Mesothelial cell of epicardium (in vitro differentiated cells): ENCODE measurements around the gene MAP7D3. TPM values are rescaled to one million over a fixed set of nuclear protein-coding genes. Genes with fewer than 3 reads are reported as not detected.
"Not testable (repeated sequence)": the region's sequence is repeated elsewhere in the genome, so short reads cannot be mapped to it uniquely, and the experiment has no call there.

Experiments used
- DNase-seq, 2 experiments: peaks; one replicate each; pipeline ENCODE4 v3.0.0; 2021; ENCODE audit warnings: low spot score in 2 of 2; ENCODE audit not compliant: unreplicated experiment in 2 of 2
- H3K27ac Mint-ChIP-seq: 2 replicates; pipeline ENCODE4 v1.8.0; 2021; ENCODE audit warnings: mixed read lengths
- H3K27me3 Mint-ChIP-seq: 2 replicates; pipeline ENCODE4 v1.8.0; 2021; ENCODE audit warnings: low read depth, mixed read lengths
- H3K36me3 Mint-ChIP-seq: 2 replicates; pipeline ENCODE4 v1.8.0; 2021; ENCODE audit warnings: mixed read lengths
- H3K4me1 Mint-ChIP-seq: 2 replicates; pipeline ENCODE4 v1.8.0; 2021; ENCODE audit warnings: mixed read lengths
- H3K4me3 Mint-ChIP-seq: 2 replicates; pipeline ENCODE4 v1.8.0; 2021; ENCODE audit warnings: mild to moderate bottlenecking, moderate library complexity, mixed read lengths
- H3K9me3 Mint-ChIP-seq: 2 replicates; pipeline ENCODE4 v1.8.0; 2021; ENCODE audit warnings: mixed read lengths
- total RNA-seq: library from RNA; stranded (reverse); gene quantifications from 3 replicates; pipeline ENCODE4 v1.2.1, GENCODE V29; 2021
- TF ChIP-seq, protein P1 (sequence below): fragments of 200-600 bp; sonication (generic); IDR thresholded peaks from one replicate; pipeline ENCODE4 v1.5.0; 2021; ENCODE audit warnings: antibody characterized with exemption; ENCODE audit not compliant: unreplicated experiment

MAP7D3 gene
- total RNA-seq, 1 donor from 2014 or later: 10.4 TPM

DNA sequence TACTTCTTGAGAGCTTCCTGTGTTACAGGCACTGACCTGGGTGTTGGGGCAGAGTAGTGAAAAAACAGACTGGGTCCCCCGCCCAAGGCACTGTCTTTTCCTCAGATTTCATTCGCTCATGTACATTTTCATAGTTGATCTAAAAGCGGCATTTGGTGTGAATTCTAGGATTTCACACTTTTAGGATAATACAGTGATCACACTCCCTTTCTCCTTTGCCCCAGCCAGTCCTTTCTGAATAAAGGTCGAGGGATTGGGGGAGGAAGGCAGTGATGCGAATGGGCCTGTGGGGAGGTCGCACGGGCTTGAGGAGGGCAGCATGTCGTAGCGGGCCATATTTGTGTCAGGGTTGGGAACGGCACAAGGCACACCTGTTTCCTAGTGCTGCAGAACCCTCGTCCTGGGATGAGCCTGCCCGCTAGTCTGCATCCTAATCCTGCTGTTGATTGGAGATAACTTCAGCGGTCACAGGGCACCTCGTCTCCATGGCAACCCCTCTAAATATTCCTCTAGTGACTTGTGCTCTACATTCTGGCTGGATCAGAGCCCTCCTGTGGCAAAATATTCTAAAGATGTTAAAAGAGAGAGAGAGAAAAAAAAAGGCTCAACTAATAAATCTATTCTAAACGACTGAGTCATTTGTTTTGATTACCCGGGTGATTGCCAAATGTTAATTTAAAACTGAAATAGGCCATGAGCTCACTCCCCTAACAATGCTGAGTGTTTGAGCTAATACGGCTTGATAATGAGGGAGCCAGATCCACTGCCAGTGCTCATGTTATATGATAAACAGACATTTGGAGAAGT is 82.1 kb downstream of the MAP7D3 start:
- Mint-ChIP-seq H3K36me3 (no peaks in the 10 kb centered on the region), H3K9me3 (peaks cover 13% of the 10 kb centered on the region), H3K4me1 (peaks cover 11% of the 10 kb centered on the region), H3K27me3 (no peaks in the 10 kb centered on the region), H3K27ac (no peak overlapping the region), H3K4me3 (no peak overlapping the region)
- no peak for DNase-seq
- TF ChIP-seq, protein P1, sequence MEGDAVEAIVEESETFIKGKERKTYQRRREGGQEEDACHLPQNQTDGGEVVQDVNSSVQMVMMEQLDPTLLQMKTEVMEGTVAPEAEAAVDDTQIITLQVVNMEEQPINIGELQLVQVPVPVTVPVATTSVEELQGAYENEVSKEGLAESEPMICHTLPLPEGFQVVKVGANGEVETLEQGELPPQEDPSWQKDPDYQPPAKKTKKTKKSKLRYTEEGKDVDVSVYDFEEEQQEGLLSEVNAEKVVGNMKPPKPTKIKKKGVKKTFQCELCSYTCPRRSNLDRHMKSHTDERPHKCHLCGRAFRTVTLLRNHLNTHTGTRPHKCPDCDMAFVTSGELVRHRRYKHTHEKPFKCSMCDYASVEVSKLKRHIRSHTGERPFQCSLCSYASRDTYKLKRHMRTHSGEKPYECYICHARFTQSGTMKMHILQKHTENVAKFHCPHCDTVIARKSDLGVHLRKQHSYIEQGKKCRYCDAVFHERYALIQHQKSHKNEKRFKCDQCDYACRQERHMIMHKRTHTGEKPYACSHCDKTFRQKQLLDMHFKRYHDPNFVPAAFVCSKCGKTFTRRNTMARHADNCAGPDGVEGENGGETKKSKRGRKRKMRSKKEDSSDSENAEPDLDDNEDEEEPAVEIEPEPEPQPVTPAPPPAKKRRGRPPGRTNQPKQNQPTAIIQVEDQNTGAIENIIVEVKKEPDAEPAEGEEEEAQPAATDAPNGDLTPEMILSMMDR: no peak

DNA sequence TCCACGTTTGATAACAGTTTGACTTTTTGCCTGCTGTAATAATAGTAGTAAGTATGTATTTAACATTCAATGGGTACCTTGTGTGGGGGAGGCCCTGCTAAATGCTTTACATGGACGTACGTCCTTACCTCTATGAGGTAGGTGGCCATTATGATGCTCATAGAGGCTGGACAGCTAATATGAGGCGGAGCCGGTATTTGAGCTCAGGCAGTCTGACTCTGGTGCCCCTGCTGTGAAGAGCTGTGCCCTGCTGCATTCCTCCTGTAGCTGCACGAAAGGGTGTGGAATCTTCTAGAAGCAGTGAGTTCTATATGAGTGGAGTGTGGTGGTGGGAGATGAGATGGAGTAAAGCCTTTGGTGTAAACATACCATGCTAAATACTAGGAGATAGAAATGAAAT is 83.2 kb downstream of the MAP7D3 start:
- H3K27me3 Mint-ChIP-seq, H3K27ac Mint-ChIP-seq, DNase-seq, H3K4me3 Mint-ChIP-seq, H3K36me3 Mint-ChIP-seq: not testable (repeated sequence)
- Mint-ChIP-seq H3K9me3 (peaks cover 13% of the 10 kb centered on the region), H3K4me1 (peaks cover 11% of the 10 kb centered on the region)

DNA sequence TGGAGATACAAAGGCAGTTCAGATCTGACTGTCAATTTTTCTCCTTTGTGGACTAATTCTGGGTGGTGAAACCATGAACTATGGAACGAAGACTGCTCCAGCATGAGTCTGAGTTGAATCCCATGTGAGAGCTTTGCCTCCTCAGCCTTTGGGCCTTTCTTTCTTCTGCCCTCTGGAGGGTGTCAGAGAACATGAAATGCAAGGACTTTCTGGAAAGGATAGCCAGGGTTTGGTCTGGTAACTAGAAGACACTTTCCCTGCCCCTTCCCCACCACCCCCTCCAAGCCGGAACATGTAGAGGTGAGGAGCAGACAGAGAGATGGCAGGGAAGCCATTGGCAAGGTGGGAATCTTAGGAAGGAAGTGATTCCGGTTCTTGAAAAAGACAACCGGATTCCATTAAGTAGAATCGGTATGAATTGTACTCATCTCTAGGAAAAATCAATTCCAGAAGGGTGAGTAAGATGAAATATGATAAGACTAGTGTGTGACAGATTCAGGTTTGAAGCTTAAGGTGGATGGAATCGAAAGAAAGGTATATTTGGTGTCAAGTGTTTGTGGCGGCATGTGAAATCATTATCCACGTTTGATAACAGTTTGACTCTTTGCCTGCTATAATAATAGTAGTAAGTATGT is 84.9 kb downstream of the MAP7D3 start:
- Mint-ChIP-seq H3K4me1 (peaks cover 11% of the 10 kb centered on the region), H3K27ac (no peak overlapping the region), H3K27me3 (no peaks in the 10 kb centered on the region), H3K36me3 (no peaks in the 10 kb centered on the region), H3K9me3 (peaks cover 13% of the 10 kb centered on the region), H3K4me3 (no peak overlapping the region)
- DNase-seq: no peak
- TF ChIP-seq, protein P1: no peak

DNA sequence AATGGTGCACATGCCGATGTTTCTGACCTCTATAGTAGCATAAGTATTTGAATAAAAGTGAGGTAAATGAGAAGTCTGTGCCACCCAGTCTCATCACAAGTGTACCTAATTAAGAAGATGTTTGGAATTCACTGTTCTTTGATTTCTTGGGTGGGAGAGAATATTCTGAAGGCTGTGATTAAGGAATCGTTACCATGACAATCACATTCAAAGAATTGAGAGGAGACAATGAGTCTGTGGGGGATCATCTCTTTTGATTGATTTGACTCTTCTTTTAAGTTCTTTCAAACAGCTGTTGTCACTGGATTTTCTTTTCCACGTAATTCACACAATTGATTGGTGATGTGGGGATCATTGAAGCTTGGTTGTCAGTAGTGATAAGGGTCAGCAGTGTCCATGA is 85.8 kb downstream of the MAP7D3 start:
- no peaks in the 10 kb centered on the region for H3K36me3 Mint-ChIP-seq
- peaks cover 11% of the 10 kb centered on the region for H3K4me1 Mint-ChIP-seq
- H3K27ac Mint-ChIP-seq: no peak overlapping the region
- no peaks in the 10 kb centered on the region for H3K27me3 Mint-ChIP-seq
- DNase-seq: no peak
- H3K9me3 Mint-ChIP-seq: peaks cover 13% of the 10 kb centered on the region
- no peak overlapping the region for H3K4me3 Mint-ChIP-seq
- TF ChIP-seq, protein P1: no peak

DNA sequence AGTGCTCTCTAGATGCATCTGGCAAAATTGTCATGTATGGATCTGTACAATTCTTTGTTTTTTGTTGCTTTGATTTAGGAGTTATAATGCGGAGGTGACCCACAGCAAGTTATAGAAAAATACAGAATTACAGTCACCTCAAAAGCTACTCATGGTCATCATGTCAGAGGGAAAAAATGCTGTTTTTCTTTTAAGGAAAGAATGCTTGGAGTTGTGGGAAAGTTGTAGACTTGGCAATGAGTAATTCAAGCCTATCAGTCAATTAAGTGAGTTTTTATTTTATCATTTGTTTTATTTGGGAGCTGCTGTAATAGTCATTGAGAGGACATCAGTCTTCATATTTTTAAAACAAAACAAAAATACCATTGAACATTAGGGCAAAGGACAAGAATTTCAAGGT is 87.5 kb downstream of the MAP7D3 start:
- no peaks in the 10 kb centered on the region for H3K4me1 Mint-ChIP-seq
- DNase-seq: no peak
- H3K27me3 Mint-ChIP-seq: no peaks in the 10 kb centered on the region
- no peak overlapping the region for H3K27ac Mint-ChIP-seq
- no peak overlapping the region for H3K4me3 Mint-ChIP-seq
- H3K9me3 Mint-ChIP-seq: peaks cover 13% of the 10 kb centered on the region
- TF ChIP-seq, protein P1: no peak
- no peaks in the 10 kb centered on the region for H3K36me3 Mint-ChIP-seq

Other genes with a start within 250 kb of the MAP7D3 start
- gene FHL1, start 103.9 kb downstream of the MAP7D3 start, total RNA-seq: 22.2 to 26.8 TPM (median 23.4 TPM) in 3 replicates
- gene ADGRG4, start 49.6 kb upstream of the MAP7D3 start, total RNA-seq: not detected in 3 replicates
- not detected in 3 replicates for gene BRS3, start 236.5 kb upstream of the MAP7D3 start, total RNA-seq
- gene HTATSF1, start 246.2 kb upstream of the MAP7D3 start, total RNA-seq: 41.7 to 44.0 TPM (median 43.3 TPM) in 3 replicates